T-cell (primary cell): ENCODE results near the gene SERPINE2. TPM values are rescaled to one million over a fixed set of nuclear protein-coding genes. Genes with fewer than 3 reads are reported as not detected.
"Not testable (repeated sequence)": the region's sequence is repeated elsewhere in the genome, so short reads cannot be mapped to it uniquely, and the experiment has no call there.

ENCODE experiments used
- ATAC-seq, 4 experiments: fragments of 200-7000 bp in 3 of 4; fragments of 150-1000 bp in 1 of 4; cut with Tn5 transposase; replicated peaks in 1 of 4; 1 replicate in 3 of 4; 2 replicates in 1 of 4; pipeline ENCODE4 v1.10.0; 2021; ENCODE audit warnings: moderate library complexity in 3 of 4, mild to moderate bottlenecking in 2 of 4, moderate number of reproducible peaks in 1 of 4
- CTCF ChIA-PET, 2 donors: fragments of 300-600 bp; sonication (Branson Sonifier 250); formaldehyde crosslinking; loops; one replicate each; lab custom pipeline; 2022; ENCODE audit warnings: antibody characterized with exemption in 2 of 2; lab: Charles Lee
- POLR2A ChIA-PET, 2 donors: fragments of 300-600 bp; sonication (Branson Sonifier 250); formaldehyde crosslinking; loops; one replicate each; lab custom pipeline; 2022; ENCODE audit warnings: antibody characterized with exemption in 2 of 2; lab: Charles Lee
- DNase-seq, 35 experiments: peaks; one replicate each; pipeline versions ENCODE4 v3.0.0 to v3.0.0-alpha.2; 2013 to 2023
- H3K27ac ChIP-seq: one replicate; pipeline ENCODE4 v1.5.1; 2013; ENCODE audit warnings: low read length
- H3K27me3 ChIP-seq, 2 experiments: replicated peaks in 1 of 2; 1 replicate in 1 of 2; 2 replicates in 1 of 2; pipeline versions ENCODE4 v1.6.1 to v1.7.0; 2013; ENCODE audit warnings: low read length in 1 of 2, mixed read lengths in 1 of 2; ENCODE audit not compliant: control insufficient read depth in 2 of 2, insufficient read depth in 2 of 2; ENCODE audit errors: extremely low read depth in 1 of 2
- H3K36me3 ChIP-seq, 2 donors: 1 replicate in 1 of 2; 2 replicates in 1 of 2; pipeline versions ENCODE4 v1.6.1 to v1.7.0; 2013; ENCODE audit warnings: low read length in 1 of 2; ENCODE audit not compliant: control insufficient read depth in 2 of 2, insufficient read depth in 1 of 2; ENCODE audit errors: extremely low read depth in 1 of 2
- H3K4me1 ChIP-seq, 2 experiments: 1 replicate in 1 of 2; 2 replicates in 1 of 2; pipeline versions ENCODE4 v1.6.1 to v1.7.0; 2013; ENCODE audit warnings: low read length in 2 of 2, mixed read lengths in 1 of 2; ENCODE audit not compliant: insufficient read depth in 2 of 2, control insufficient read depth in 1 of 2; ENCODE audit errors: extremely low read depth in 1 of 2
- H3K4me3 ChIP-seq, 2 donors: 1 replicate in 1 of 2; 2 replicates in 1 of 2; pipeline versions ENCODE4 v1.5.1 to v1.7.0; 2013; ENCODE audit warnings: mild to moderate bottlenecking in 2 of 2, low read length in 1 of 2, moderate library complexity in 1 of 2; ENCODE audit not compliant: control insufficient read depth in 1 of 2; ENCODE audit errors: extremely low read depth in 1 of 2
- H3K9me3 ChIP-seq: 2 replicates; pipeline ENCODE4 v1.7.0; 2013
- H3K27ac Mint-ChIP-seq, 2 donors: one replicate each; pipeline ENCODE4 v1.8.0; 2020 to 2021; ENCODE audit warnings: mild to moderate bottlenecking in 2 of 2, mixed read lengths in 2 of 2
- H3K27me3 Mint-ChIP-seq, 2 donors: one replicate each; pipeline ENCODE4 v1.8.0; 2021 to 2022; ENCODE audit warnings: mixed read lengths in 2 of 2
- H3K36me3 Mint-ChIP-seq: one replicate; pipeline ENCODE4 v1.8.0; 2021; ENCODE audit warnings: mixed read lengths
- H3K4me1 Mint-ChIP-seq, 3 donors: one replicate each; pipeline ENCODE4 v1.8.0; 2020 to 2022; ENCODE audit warnings: mixed read lengths in 3 of 3, mild to moderate bottlenecking in 1 of 3
- H3K4me3 Mint-ChIP-seq, 3 donors: one replicate each; pipeline ENCODE4 v1.8.0; 2020 to 2022; ENCODE audit warnings: mild to moderate bottlenecking in 3 of 3, mixed read lengths in 3 of 3, moderate library complexity in 3 of 3
- H3K9me3 Mint-ChIP-seq, 3 donors: one replicate each; pipeline ENCODE4 v1.8.0; 2020 to 2022; ENCODE audit warnings: mixed read lengths in 3 of 3
- WGBS: methylation state at CpG from one replicate; pipeline ENCODE4 v1.1.5; 2013; ENCODE audit warnings: missing lambda C conversion rate; ENCODE audit not compliant: insufficient coverage; 5-methylcytosine and 5-hydroxymethylcytosine counted together
- total RNA-seq, 35 experiments: library from RNA in 6 of 35; stranded (reverse) in 6 of 35; fragments of 120-200 nt in 1 of 35; gene quantifications; one replicate each; pipeline versions ENCODE4 v1.2.1 to v1.2.4 and lab custom pipeline; 2013 to 2026

The SERPINE2 gene
- total RNA-seq, 5 donors from 2014 or later (not counting 1 experiment from before 2014, with no cell fraction given) = 2.0 to 7.5 (median 4.1) TPM

GRCh38 chr2:223943561-223944008 lies 95.5 kb downstream of the SERPINE2 start:
- Histone ChIP-seq H3K36me3 (no peaks in the 10 kb centered on the region), H3K9me3 (no peaks in the 10 kb centered on the region), H3K27ac (no peak overlapping the region), H3K27me3 (no peaks in the 10 kb centered on the region), H3K4me1 (peaks cover 7 to 41% of the 10 kb centered on the region in 2 experiments), H3K4me3 (peak overlapping the region in 1 of 2 donors; percentile 71)
- ChIA-PET CTCF (interaction anchor here (0.6 to 1.0 kb wide), 3 partner anchors 14 to 971 kb away, joined by 3 to 5 read pairs (median 4); no protein-coding TSS in a partner anchor), POLR2A (no interaction called here)
- Mint-ChIP-seq H3K27me3 (no peaks in the 10 kb centered on the region), H3K27ac (peak overlapping the region; percentile 72 to 84), H3K36me3 (peaks cover 16% of the 10 kb centered on the region), H3K9me3 (peaks cover 0 to 8% (median 0%) of the 10 kb centered on the region in 3 donors), H3K4me1 (peaks cover 56 to 61% (median 58%) of the 10 kb centered on the region in 3 donors), H3K4me3 (peak overlapping the region; percentile 90 to 95 (median 90))
- 100% methylated on average over 3 of the region's 7 CpGs for WGBS
- ATAC-seq (no peak), DNase-seq (no peak)

GRCh38 chr2:223943135-223943534 lies 96.0 kb downstream of the SERPINE2 start:
- H3K4me1 Mint-ChIP-seq = peaks cover 59 to 64% (median 61%) of the 10 kb centered on the region in 3 donors
- H3K4me3 ChIP-seq = no peak overlapping the region
- DNase-seq (no peak), ATAC-seq (no peak)
- H3K27me3 ChIP-seq = no peaks in the 10 kb centered on the region
- POLR2A ChIA-PET = interaction anchor here in 1 of 2 donors (0.5 to 0.6 kb wide), 2 partner anchors 41 to 598 kb away, joined by 3 to 5 read pairs; no protein-coding TSS in a partner anchor
- CTCF ChIA-PET = interaction anchor here (0.6 to 1.0 kb wide), 3 partner anchors 14 to 972 kb away, joined by 3 to 5 read pairs (median 4); no protein-coding TSS in a partner anchor
- H3K36me3 Mint-ChIP-seq = peaks cover 16% of the 10 kb centered on the region
- peak overlapping the region; percentile 72 to 84 for H3K27ac Mint-ChIP-seq
- WGBS = 100% methylated on average over 1 of the region's 1 CpG
- H3K27me3 Mint-ChIP-seq = no peaks in the 10 kb centered on the region
- peak overlapping the region; percentile 90 to 95 (median 90) for H3K4me3 Mint-ChIP-seq
- H3K27ac ChIP-seq = no peak overlapping the region
- H3K9me3 ChIP-seq = no peaks in the 10 kb centered on the region
- H3K9me3 Mint-ChIP-seq = peaks cover 0 to 8% (median 0%) of the 10 kb centered on the region in 3 donors
- H3K4me1 ChIP-seq = peaks cover 7 to 41% of the 10 kb centered on the region in 2 experiments
- H3K36me3 ChIP-seq = no peaks in the 10 kb centered on the region

GRCh38 chr2:223941579-223942277 lies 97.4 kb downstream of the SERPINE2 start:
- Histone ChIP-seq H3K27ac (peak overlapping the region; percentile 49), H3K4me1 (peaks cover 14 to 41% of the 10 kb centered on the region in 2 experiments), H3K4me3 (no peak overlapping the region), H3K36me3 (no peaks in the 10 kb centered on the region), H3K9me3 (no peaks in the 10 kb centered on the region), H3K27me3 (no peaks in the 10 kb centered on the region)
- H3K4me1 Mint-ChIP-seq = peaks cover 66 to 69% (median 66%) of the 10 kb centered on the region in 3 donors
- peaks cover 0 to 8% (median 0%) of the 10 kb centered on the region in 3 donors for H3K9me3 Mint-ChIP-seq
- ATAC-seq = peak; percentile 33 to 61 (median 38)
- ChIA-PET CTCF (interaction anchor here in 1 of 2 donors (0.7 to 1.3 kb wide), 3 partner anchors 17 to 54 kb away, joined by 3 to 5 read pairs (median 3); no protein-coding TSS in a partner anchor), POLR2A (interaction anchor here in 1 of 2 donors (0.7 to 0.9 kb wide), 2 partner anchors 16 to 19 kb away, joined by 4 to 7 read pairs; no protein-coding TSS in a partner anchor)
- H3K36me3 Mint-ChIP-seq = peaks cover 16% of the 10 kb centered on the region
- H3K27me3 Mint-ChIP-seq = no peaks in the 10 kb centered on the region
- peak overlapping the region; percentile 50 to 58 (median 57) for H3K4me3 Mint-ChIP-seq
- H3K27ac Mint-ChIP-seq = peak overlapping the region; percentile 85 to 87
- peak in 28 of 35 experiments; percentile 10 to 64 (median 36) for DNase-seq
- 22% methylated on average over 5 of the region's 12 CpGs for WGBS

- Mint-ChIP-seq H3K4me1 (peaks cover 72 to 76% (median 73%) of the 10 kb centered on the region in 3 donors), H3K36me3 (peaks cover 16% of the 10 kb centered on the region), H3K27ac (peak overlapping the region in 1 of 2 donors; percentile 21)
- H3K36me3 ChIP-seq, ATAC-seq, H3K4me3 Mint-ChIP-seq, H3K27me3 Mint-ChIP-seq, CTCF ChIA-PET, POLR2A ChIA-PET, H3K9me3 ChIP-seq, DNase-seq, H3K4me3 ChIP-seq, H3K27ac ChIP-seq, H3K27me3 ChIP-seq, H3K9me3 Mint-ChIP-seq: not testable (repeated sequence)
- WGBS = 100% methylated on average over 1 of the region's 2 CpGs
- H3K4me1 ChIP-seq = peaks cover 8 to 32% of the 10 kb centered on the region in 2 experiments
Measured at GRCh38 chr2:223939438-223939837, 99.6 kb downstream of the SERPINE2 start.

GRCh38 chr2:223937535-223937934 lies 101.6 kb downstream of the SERPINE2 start:
- Histone ChIP-seq H3K27ac (no peak overlapping the region), H3K4me1 (peaks cover 8 to 18% of the 10 kb centered on the region in 2 experiments), H3K27me3 (no peaks in the 10 kb centered on the region), H3K9me3 (no peaks in the 10 kb centered on the region), H3K4me3 (no peak overlapping the region), H3K36me3 (no peaks in the 10 kb centered on the region)
- POLR2A ChIA-PET = no interaction called here
- Mint-ChIP-seq H3K27ac (no peak overlapping the region), H3K4me1 (peaks cover 65 to 75% (median 72%) of the 10 kb centered on the region in 3 donors), H3K4me3 (no peak overlapping the region), H3K27me3 (no peaks in the 10 kb centered on the region), H3K36me3 (peaks cover 13% of the 10 kb centered on the region), H3K9me3 (peaks cover 0 to 8% (median 0%) of the 10 kb centered on the region in 3 donors)
- CTCF ChIA-PET = interaction anchor here in 1 of 2 donors (0.6 kb wide), 1 partner anchor 9 kb away, joined by 5 read pairs; no protein-coding TSS in a partner anchor
- no CpG with 5 or more reads among the region's 1 CpG for WGBS
- no peak for DNase-seq
- ATAC-seq = no peak

GRCh38 chr2:223936862-223937326 lies 102.2 kb downstream of the SERPINE2 start:
- peaks cover 0 to 8% (median 0%) of the 10 kb centered on the region in 3 donors for H3K9me3 Mint-ChIP-seq
- Histone ChIP-seq H3K4me1 (peaks cover 8 to 13% of the 10 kb centered on the region in 2 experiments), H3K27ac (no peak overlapping the region), H3K27me3 (no peaks in the 10 kb centered on the region), H3K9me3 (no peaks in the 10 kb centered on the region), H3K36me3 (no peaks in the 10 kb centered on the region), H3K4me3 (no peak overlapping the region)
- H3K4me3 Mint-ChIP-seq = no peak overlapping the region
- DNase-seq = no peak
- peaks cover 12% of the 10 kb centered on the region for H3K36me3 Mint-ChIP-seq
- ChIA-PET POLR2A (no interaction called here), CTCF (interaction anchor here in 1 of 2 donors (1.4 kb wide), 1 partner anchor 33 kb away, joined by 4 read pairs; no protein-coding TSS in a partner anchor)
- H3K4me1 Mint-ChIP-seq = peaks cover 62 to 76% (median 74%) of the 10 kb centered on the region in 3 donors
- ATAC-seq = peak in 1 of 4 experiments; percentile 13
- H3K27ac Mint-ChIP-seq = peak overlapping the region in 1 of 2 donors; percentile 19
- no peaks in the 10 kb centered on the region for H3K27me3 Mint-ChIP-seq
- WGBS = 83% methylated on average over 1 of the region's 5 CpGs
